ENCODE results near the gene STK24. TPM values are rescaled to one million over a fixed set of nuclear protein-coding genes. Genes with fewer than 3 reads are reported as not detected.

Gene STK24
- total and polyA plus RNA-seq, 2 of the 4 experiments (the other 2 are of a cell fraction): 29.2 to 43.4 TPM

DNA sequence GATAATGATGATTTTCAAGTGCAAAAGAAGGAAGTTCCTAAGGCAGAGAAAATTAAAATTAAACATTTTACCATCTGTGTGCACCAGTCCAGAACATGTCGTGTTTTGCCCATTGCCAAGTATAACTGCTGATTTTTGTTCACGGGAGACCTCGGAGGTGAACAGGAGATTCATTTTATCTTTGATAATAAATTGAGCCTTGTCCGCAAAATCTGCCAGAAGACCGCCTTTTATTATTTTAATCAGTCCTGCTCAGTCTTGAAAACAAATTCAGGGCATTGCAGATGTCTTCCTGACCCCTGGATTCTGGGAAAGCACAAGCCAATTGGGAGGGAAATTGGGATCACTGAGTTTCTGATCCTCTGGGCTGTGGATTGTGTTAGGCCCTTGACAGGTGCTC is 165.9 kb downstream of the STK24 start:
- intact Hi-C loops (cut with micrococcal nuclease): no loop called here
- in situ Hi-C loops (cut with MboI; ENCODE audit: low sequenced_read_pairs): no loop called here
- peaks cover 21% of the 10 kb centered on the region; the same call in 1 of the 2 replicates for H3K9me1 ChIP-seq (ENCODE audit: insufficient read depth, low read length)

More for the DNA sequence above, 165.9 kb downstream of the STK24 start:
- TF ChIP-seq RAD21 (IDR thresholded peaks at IDR 0.05; ENCODE audit: low read length) (no peak), MAFK (IDR thresholded peaks at IDR 0.05; ENCODE audit: low read depth, low read length) (peak; percentile 92)
- no peak overlapping the region for H2BK120ac ChIP-seq (ENCODE audit: low read depth, low read length)
- no peak for ATAC-seq (ENCODE audit: low read depth)
- POLR2A ChIA-PET (ENCODE audit: unreplicated experiment): no interaction called here
- H2AK5ac ChIP-seq (ENCODE audit: low read depth, low read length): no peak overlapping the region
- no peak overlapping the region for H3K23ac ChIP-seq (ENCODE audit: low read depth, low read length)
- no peaks in the 10 kb centered on the region for H3K4me1 ChIP-seq (ENCODE audit: control insufficient read depth, insufficient read depth, low read length)
- no peak overlapping the region for H3K56ac ChIP-seq (ENCODE audit: extremely low read depth, insufficient read depth, low read length)
- no peak overlapping the region for H4K5ac ChIP-seq (ENCODE audit: low read depth, low read length)
- H3K4me2 ChIP-seq (ENCODE audit: low read depth, low read length): no peak overlapping the region
- no peaks in the 10 kb centered on the region for H3K9me3 ChIP-seq (ENCODE audit: control insufficient read depth, insufficient read depth, low read length)
- H3K36me3 ChIP-seq (ENCODE audit: control insufficient read depth, insufficient read depth, low read length): peaks cover 62% of the 10 kb centered on the region
- H4K8ac ChIP-seq (ENCODE audit: low read depth in 2 of 2, low read length in 2 of 2): no peak overlapping the region
- H4K20me1 ChIP-seq (ENCODE audit: insufficient read depth, low read length): peaks cover 3% of the 10 kb centered on the region; the same call in 1 of the 2 replicates
- H2BK20ac ChIP-seq (ENCODE audit: low read depth, low read length): no peak overlapping the region
- no peak overlapping the region for H3K14ac ChIP-seq (replicated peaks; ENCODE audit: low read depth, low read length)
- H4K91ac ChIP-seq (ENCODE audit: insufficient read depth, low read depth, low read length): no peak overlapping the region
- H3K27ac ChIP-seq (ENCODE audit: insufficient read depth, low read length): no peak overlapping the region
- no peak overlapping the region for H2BK5ac ChIP-seq (ENCODE audit: low read depth, low read length, poor library complexity, severe bottlenecking)
- BruUV-seq (replicated peaks): no TSS peak
- no peak overlapping the region for H2AK9ac ChIP-seq (replicated peaks; ENCODE audit: low read depth, low read length, poor library complexity)
- no peak overlapping the region for H2BK15ac ChIP-seq (ENCODE audit: low read depth, low read length)
- no peak overlapping the region for H3K18ac ChIP-seq (ENCODE audit: low read depth, low read length)
- CTCF ChIA-PET: interaction anchor here (1.2 kb wide), 1 partner anchor 555 kb away, joined by 3 read pairs; no protein-coding TSS in a partner anchor
- H3K9ac ChIP-seq (ENCODE audit: low read depth, low read length): no peak overlapping the region
- WGBS, 2 experiments (ENCODE audit: extremely low coverage in 2 of 2, insufficient read length in 1 of 2): no CpG with 5 or more reads among the region's 5 CpGs
- dilution Hi-C loops (cut with HindIII; ENCODE audit: low sequenced_read_pairs, unreplicated experiment): no loop called here
- no peak overlapping the region for H3K4me3 ChIP-seq (ENCODE audit: insufficient read depth, low read depth, low read length)
- peaks cover 11 to 35% of the 10 kb centered on the region in 2 experiments; a peak in 3 of 4 replicates for H3K79me1 ChIP-seq (ENCODE audit: low read depth in 1 of 2, low read length in 2 of 2)
- no peak for DNase-seq
- no peak overlapping the region for H3K4ac ChIP-seq (ENCODE audit: low read depth, low read length)
- no peak overlapping the region for H2AFZ ChIP-seq (replicated peaks; ENCODE audit: low read length, poor library complexity)
- H3K27me3 ChIP-seq (ENCODE audit: control insufficient read depth, insufficient read depth, low read length): no peaks in the 10 kb centered on the region
